Measurements from ENCODE around the gene SPATA32.

SPATA32 gene

GRCh38 chr17:45286286-45286685, 24.4 kb upstream of the SPATA32 start:
- H3K27me3 ChIP-seq (replicated peaks; ENCODE audit: control insufficient read depth, insufficient read depth, low read length, poor library complexity, severe bottlenecking) = no peaks in the 10 kb centered on the region
- no peak overlapping the region for H3K4me3 ChIP-seq (ENCODE audit: insufficient read depth, low read depth, low read length, poor library complexity, severe bottlenecking)
- H3K27ac ChIP-seq (ENCODE audit: insufficient read depth, low read length, poor library complexity, severe bottlenecking) = no peak overlapping the region
- peaks cover 84% of the 10 kb centered on the region for H3K36me3 ChIP-seq (ENCODE audit: control insufficient read depth, insufficient read depth, low read length)
- no peaks in the 10 kb centered on the region for H3K4me1 ChIP-seq (ENCODE audit: control insufficient read depth, insufficient read depth, low read length, poor library complexity, severe bottlenecking)
- DNase-seq = no peak
- no peaks in the 10 kb centered on the region for H3K9me3 ChIP-seq (ENCODE audit: control insufficient read depth, low read length)

- no peaks in the 10 kb centered on the region for H3K4me1 ChIP-seq (ENCODE audit: control insufficient read depth, insufficient read depth, low read length, poor library complexity, severe bottlenecking)
- peak in 2 of 3 donors; percentile 9 to 13 for DNase-seq
- peaks cover 79% of the 10 kb centered on the region for H3K36me3 ChIP-seq (ENCODE audit: control insufficient read depth, insufficient read depth, low read length)
- no peak overlapping the region for H3K4me3 ChIP-seq (ENCODE audit: insufficient read depth, low read depth, low read length, poor library complexity, severe bottlenecking)
- no peaks in the 10 kb centered on the region for H3K9me3 ChIP-seq (ENCODE audit: control insufficient read depth, low read length)
- no peak overlapping the region for H3K27ac ChIP-seq (ENCODE audit: insufficient read depth, low read length, poor library complexity, severe bottlenecking)
- H3K27me3 ChIP-seq (replicated peaks; ENCODE audit: control insufficient read depth, insufficient read depth, low read length, poor library complexity, severe bottlenecking) = no peaks in the 10 kb centered on the region
Measured at GRCh38 chr17:45284176-45285140, 22.6 kb upstream of the SPATA32 start.

- Histone ChIP-seq H3K4me3 (ENCODE audit: insufficient read depth, low read depth, low read length, poor library complexity, severe bottlenecking) (no peak overlapping the region), H3K27me3 (replicated peaks; ENCODE audit: control insufficient read depth, insufficient read depth, low read length, poor library complexity, severe bottlenecking) (no peaks in the 10 kb centered on the region), H3K36me3 (ENCODE audit: control insufficient read depth, insufficient read depth, low read length) (peaks cover 72% of the 10 kb centered on the region), H3K9me3 (ENCODE audit: control insufficient read depth, low read length) (no peaks in the 10 kb centered on the region), H3K27ac (ENCODE audit: insufficient read depth, low read length, poor library complexity, severe bottlenecking) (no peak overlapping the region), H3K4me1 (ENCODE audit: control insufficient read depth, insufficient read depth, low read length, poor library complexity, severe bottlenecking) (no peaks in the 10 kb centered on the region)
- no peak for DNase-seq
Measured at GRCh38 chr17:45283711-45284110, 21.8 kb upstream of the SPATA32 start.

GRCh38 chr17:45282683-45283644, 21.1 kb upstream of the SPATA32 start:
- no peaks in the 10 kb centered on the region for H3K27me3 ChIP-seq (replicated peaks; ENCODE audit: control insufficient read depth, insufficient read depth, low read length, poor library complexity, severe bottlenecking)
- no peak overlapping the region for H3K4me3 ChIP-seq (ENCODE audit: insufficient read depth, low read depth, low read length, poor library complexity, severe bottlenecking)
- H3K9me3 ChIP-seq (ENCODE audit: control insufficient read depth, low read length) = no peaks in the 10 kb centered on the region
- DNase-seq = no peak
- H3K36me3 ChIP-seq (ENCODE audit: control insufficient read depth, insufficient read depth, low read length) = peaks cover 66% of the 10 kb centered on the region
- H3K4me1 ChIP-seq (ENCODE audit: control insufficient read depth, insufficient read depth, low read length, poor library complexity, severe bottlenecking) = no peaks in the 10 kb centered on the region
- no peak overlapping the region for H3K27ac ChIP-seq (ENCODE audit: insufficient read depth, low read length, poor library complexity, severe bottlenecking)

- no peak overlapping the region for H3K27ac ChIP-seq (ENCODE audit: insufficient read depth, low read length, poor library complexity, severe bottlenecking)
- no peak for DNase-seq
- H3K4me3 ChIP-seq (ENCODE audit: insufficient read depth, low read depth, low read length, poor library complexity, severe bottlenecking) = no peak overlapping the region
- no peaks in the 10 kb centered on the region for H3K9me3 ChIP-seq (ENCODE audit: control insufficient read depth, low read length)
- H3K4me1 ChIP-seq (ENCODE audit: control insufficient read depth, insufficient read depth, low read length, poor library complexity, severe bottlenecking) = peaks cover 4% of the 10 kb centered on the region
- peaks cover 49% of the 10 kb centered on the region for H3K36me3 ChIP-seq (ENCODE audit: control insufficient read depth, insufficient read depth, low read length)
- no peaks in the 10 kb centered on the region for H3K27me3 ChIP-seq (replicated peaks; ENCODE audit: control insufficient read depth, insufficient read depth, low read length, poor library complexity, severe bottlenecking)
Measured at GRCh38 chr17:45279898-45280297, 18.0 kb upstream of the SPATA32 start.

GRCh38 chr17:45277992-45278391, 16.1 kb upstream of the SPATA32 start:
- no peaks in the 10 kb centered on the region for H3K9me3 ChIP-seq (ENCODE audit: control insufficient read depth, low read length)
- no peak overlapping the region for H3K27ac ChIP-seq (ENCODE audit: insufficient read depth, low read length, poor library complexity, severe bottlenecking)
- H3K4me3 ChIP-seq (ENCODE audit: insufficient read depth, low read depth, low read length, poor library complexity, severe bottlenecking) = no peak overlapping the region
- peaks cover 4% of the 10 kb centered on the region for H3K4me1 ChIP-seq (ENCODE audit: control insufficient read depth, insufficient read depth, low read length, poor library complexity, severe bottlenecking)
- H3K27me3 ChIP-seq (replicated peaks; ENCODE audit: control insufficient read depth, insufficient read depth, low read length, poor library complexity, severe bottlenecking) = no peaks in the 10 kb centered on the region
- no peak for DNase-seq
- H3K36me3 ChIP-seq (ENCODE audit: control insufficient read depth, insufficient read depth, low read length) = peaks cover 46% of the 10 kb centered on the region

- Histone ChIP-seq H3K9me3 (ENCODE audit: control insufficient read depth, low read length) (no peaks in the 10 kb centered on the region), H3K4me1 (ENCODE audit: control insufficient read depth, insufficient read depth, low read length, poor library complexity, severe bottlenecking) (peaks cover 4% of the 10 kb centered on the region), H3K27ac (ENCODE audit: insufficient read depth, low read length, poor library complexity, severe bottlenecking) (no peak overlapping the region), H3K4me3 (ENCODE audit: insufficient read depth, low read depth, low read length, poor library complexity, severe bottlenecking) (no peak overlapping the region), H3K36me3 (ENCODE audit: control insufficient read depth, insufficient read depth, low read length) (peaks cover 46% of the 10 kb centered on the region), H3K27me3 (replicated peaks; ENCODE audit: control insufficient read depth, insufficient read depth, low read length, poor library complexity, severe bottlenecking) (no peaks in the 10 kb centered on the region)
- peak; percentile 72 to 84 (median 77) for DNase-seq
Measured at GRCh38 chr17:45277216-45277849, 15.4 kb upstream of the SPATA32 start.

GRCh38 chr17:45276031-45276430, 14.1 kb upstream of the SPATA32 start:
- H3K27me3 ChIP-seq (replicated peaks; ENCODE audit: control insufficient read depth, insufficient read depth, low read length, poor library complexity, severe bottlenecking) = no peaks in the 10 kb centered on the region
- H3K4me1 ChIP-seq (ENCODE audit: control insufficient read depth, insufficient read depth, low read length, poor library complexity, severe bottlenecking) = peaks cover 4% of the 10 kb centered on the region
- no peak overlapping the region for H3K27ac ChIP-seq (ENCODE audit: insufficient read depth, low read length, poor library complexity, severe bottlenecking)
- H3K9me3 ChIP-seq (ENCODE audit: control insufficient read depth, low read length) = no peaks in the 10 kb centered on the region
- no peak for DNase-seq
- peaks cover 49% of the 10 kb centered on the region for H3K36me3 ChIP-seq (ENCODE audit: control insufficient read depth, insufficient read depth, low read length)
- H3K4me3 ChIP-seq (ENCODE audit: insufficient read depth, low read depth, low read length, poor library complexity, severe bottlenecking) = no peak overlapping the region

GRCh38 chr17:45274033-45274432, 12.1 kb upstream of the SPATA32 start:
- no peak for DNase-seq
- Histone ChIP-seq H3K4me1 (ENCODE audit: control insufficient read depth, insufficient read depth, low read length, poor library complexity, severe bottlenecking) (peaks cover 4% of the 10 kb centered on the region), H3K36me3 (ENCODE audit: control insufficient read depth, insufficient read depth, low read length) (peaks cover 59% of the 10 kb centered on the region), H3K27me3 (replicated peaks; ENCODE audit: control insufficient read depth, insufficient read depth, low read length, poor library complexity, severe bottlenecking) (no peaks in the 10 kb centered on the region), H3K4me3 (ENCODE audit: insufficient read depth, low read depth, low read length, poor library complexity, severe bottlenecking) (no peak overlapping the region), H3K9me3 (ENCODE audit: control insufficient read depth, low read length) (no peaks in the 10 kb centered on the region), H3K27ac (ENCODE audit: insufficient read depth, low read length, poor library complexity, severe bottlenecking) (no peak overlapping the region)
